ENCODE data around the gene MAP3K20.

DNA sequence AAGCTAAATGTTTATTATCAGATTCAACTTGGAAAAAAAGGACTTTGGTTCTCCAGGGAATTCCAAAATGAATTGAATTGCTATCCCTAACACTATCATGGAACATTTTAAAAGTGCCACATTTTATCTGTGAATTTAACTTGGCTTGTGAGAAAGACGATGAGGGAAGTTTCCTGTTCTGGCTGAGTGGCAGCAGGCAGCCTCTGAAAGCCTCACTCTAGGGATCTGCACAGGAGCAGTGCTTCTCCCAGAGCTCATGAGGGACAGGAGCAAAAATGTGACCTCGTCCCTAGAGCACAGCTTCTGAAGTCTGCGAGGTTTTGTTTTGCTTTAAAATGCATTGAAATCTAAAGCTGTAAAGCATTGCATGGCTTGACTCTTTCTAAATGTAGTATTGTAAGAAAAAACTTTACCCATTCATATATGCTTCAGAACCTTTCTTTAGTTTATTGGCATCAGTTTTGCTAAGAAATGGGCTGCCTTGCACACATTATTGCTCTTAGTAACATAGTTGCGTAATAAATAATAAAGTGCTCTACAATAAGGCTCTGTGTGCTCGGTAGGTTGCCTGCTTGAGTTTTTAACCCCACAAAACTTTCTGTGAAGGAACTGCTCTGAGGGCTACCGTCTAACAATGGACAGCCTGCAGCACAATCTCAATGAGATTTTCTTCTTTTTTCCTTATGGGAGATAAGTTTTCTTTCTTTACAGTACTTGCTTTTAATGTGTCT lies 142.8 kb downstream of the MAP3K20 start:
- TF ChIP-seq, protein P1, sequence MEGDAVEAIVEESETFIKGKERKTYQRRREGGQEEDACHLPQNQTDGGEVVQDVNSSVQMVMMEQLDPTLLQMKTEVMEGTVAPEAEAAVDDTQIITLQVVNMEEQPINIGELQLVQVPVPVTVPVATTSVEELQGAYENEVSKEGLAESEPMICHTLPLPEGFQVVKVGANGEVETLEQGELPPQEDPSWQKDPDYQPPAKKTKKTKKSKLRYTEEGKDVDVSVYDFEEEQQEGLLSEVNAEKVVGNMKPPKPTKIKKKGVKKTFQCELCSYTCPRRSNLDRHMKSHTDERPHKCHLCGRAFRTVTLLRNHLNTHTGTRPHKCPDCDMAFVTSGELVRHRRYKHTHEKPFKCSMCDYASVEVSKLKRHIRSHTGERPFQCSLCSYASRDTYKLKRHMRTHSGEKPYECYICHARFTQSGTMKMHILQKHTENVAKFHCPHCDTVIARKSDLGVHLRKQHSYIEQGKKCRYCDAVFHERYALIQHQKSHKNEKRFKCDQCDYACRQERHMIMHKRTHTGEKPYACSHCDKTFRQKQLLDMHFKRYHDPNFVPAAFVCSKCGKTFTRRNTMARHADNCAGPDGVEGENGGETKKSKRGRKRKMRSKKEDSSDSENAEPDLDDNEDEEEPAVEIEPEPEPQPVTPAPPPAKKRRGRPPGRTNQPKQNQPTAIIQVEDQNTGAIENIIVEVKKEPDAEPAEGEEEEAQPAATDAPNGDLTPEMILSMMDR (IDR thresholded peaks at IDR 0.05), result no peak
- TF ChIP-seq POLR2A (IDR thresholded peaks at IDR 0.05), result no peak
- no peak for TF ChIP-seq POLR2AphosphoS5 (IDR thresholded peaks at IDR 0.05)
